CD4-positive, alpha-beta T cell (primary cell): ENCODE measurements around the gene TLL1. TPM values are rescaled to one million over a fixed set of nuclear protein-coding genes. Genes with fewer than 3 reads are reported as not detected.

Experiments used
- ATAC-seq: fragments of 200-7000 bp; cut with Tn5 transposase; one replicate; pipeline ENCODE4 v1.10.0; 2022; ENCODE audit warnings: mild to moderate bottlenecking; ENCODE audit not compliant: poor library complexity
- CTCF ChIA-PET: fragments of 350-600 bp; sonication (Branson Sonifier 250); formaldehyde crosslinking; loops from one replicate; lab custom pipeline; 2021; ENCODE audit warnings: antibody characterized with exemption, inconsistent platforms; lab: Charles Lee
- POLR2A ChIA-PET: fragments of 350-600 bp; sonication (Branson Sonifier 250); formaldehyde crosslinking; loops from one replicate; lab custom pipeline; 2021; ENCODE audit warnings: antibody characterized with exemption, inconsistent platforms; lab: Charles Lee
- DNase-seq, 14 experiments: peaks; one replicate each; pipeline ENCODE4 v3.0.0-alpha.2; 2013 to 2020; ENCODE audit warnings: mixed read lengths in 2 of 14
- H3K27ac ChIP-seq, 2 donors: one replicate each; pipeline versions ENCODE4 v1.5.1 to v1.7.0; 2013; ENCODE audit warnings: low read length in 2 of 2, low read depth in 1 of 2, mild to moderate bottlenecking in 1 of 2
- H3K27me3 ChIP-seq, 2 experiments: 1 replicate in 1 of 2; 2 replicates in 1 of 2; pipeline versions ENCODE4 v1.6.1 to v1.7.0; 2013; ENCODE audit warnings: low read length in 2 of 2, control low read depth in 1 of 2, mild to moderate bottlenecking in 1 of 2, moderate library complexity in 1 of 2; ENCODE audit not compliant: insufficient read depth in 2 of 2, control insufficient read depth in 1 of 2
- H3K36me3 ChIP-seq: one replicate; pipeline ENCODE4 v1.6.1; 2013; ENCODE audit warnings: low read length, control low read depth; ENCODE audit not compliant: insufficient read depth
- H3K4me1 ChIP-seq: one replicate; pipeline ENCODE4 v1.6.1; 2013; ENCODE audit warnings: low read length, control low read depth; ENCODE audit not compliant: insufficient read depth
- H3K4me3 ChIP-seq: one replicate; pipeline ENCODE4 v1.5.1; 2013; ENCODE audit warnings: mild to moderate bottlenecking, low read length, moderate library complexity
- H3K9me3 ChIP-seq, 2 experiments: 1 replicate in 1 of 2; 2 replicates in 1 of 2; pipeline versions ENCODE4 v1.6.1 to v1.7.0; 2013; ENCODE audit warnings: low read length in 2 of 2, mild to moderate bottlenecking in 2 of 2, control low read depth in 1 of 2, moderate library complexity in 1 of 2; ENCODE audit not compliant: control insufficient read depth in 1 of 2, insufficient read depth in 1 of 2
- H3K27ac Mint-ChIP-seq: one replicate; pipeline ENCODE4 v1.8.0; 2020; ENCODE audit warnings: mixed read lengths
- H3K27me3 Mint-ChIP-seq: one replicate; pipeline ENCODE4 v1.8.0; 2021; ENCODE audit warnings: mixed read lengths
- H3K36me3 Mint-ChIP-seq: one replicate; pipeline ENCODE4 v1.8.0; 2021; ENCODE audit warnings: low read depth, mixed read lengths
- H3K4me1 Mint-ChIP-seq: one replicate; pipeline ENCODE4 v1.8.0; 2021; ENCODE audit warnings: low read depth, mixed read lengths
- H3K4me3 Mint-ChIP-seq: one replicate; pipeline ENCODE4 v1.8.0; 2020; ENCODE audit warnings: mild to moderate bottlenecking, mixed read lengths
- H3K9me3 Mint-ChIP-seq: one replicate; pipeline ENCODE4 v1.8.0; 2020; ENCODE audit warnings: mixed read lengths
- CTCF ChIP-seq: fragments of 200-600 bp; IDR thresholded peaks from one replicate; pipeline ENCODE4 v1.8.0; 2022; ENCODE audit warnings: antibody characterized with exemption, mild to moderate bottlenecking
- intact Hi-C, 2 experiments: fragments of 100-400 bp; cut with DNase I in 1 of 2; cut with micrococcal nuclease in 1 of 2; formaldehyde crosslinking; loops; one replicate each; pipeline versions ENCODE4 v1.15.1 to v1.9.0; 2023 to 2025; cut with DNase I, micrococcal nuclease
- total RNA-seq, 174 experiments: library from RNA in 2 of 174; stranded (reverse) in 2 of 174; gene quantifications; one replicate each; pipeline ENCODE4 v1.2.3 and lab custom pipeline; 2021 to 2026

TLL1 gene
- total RNA-seq, 2 experiments from 2014 or later = not detected

DNA sequence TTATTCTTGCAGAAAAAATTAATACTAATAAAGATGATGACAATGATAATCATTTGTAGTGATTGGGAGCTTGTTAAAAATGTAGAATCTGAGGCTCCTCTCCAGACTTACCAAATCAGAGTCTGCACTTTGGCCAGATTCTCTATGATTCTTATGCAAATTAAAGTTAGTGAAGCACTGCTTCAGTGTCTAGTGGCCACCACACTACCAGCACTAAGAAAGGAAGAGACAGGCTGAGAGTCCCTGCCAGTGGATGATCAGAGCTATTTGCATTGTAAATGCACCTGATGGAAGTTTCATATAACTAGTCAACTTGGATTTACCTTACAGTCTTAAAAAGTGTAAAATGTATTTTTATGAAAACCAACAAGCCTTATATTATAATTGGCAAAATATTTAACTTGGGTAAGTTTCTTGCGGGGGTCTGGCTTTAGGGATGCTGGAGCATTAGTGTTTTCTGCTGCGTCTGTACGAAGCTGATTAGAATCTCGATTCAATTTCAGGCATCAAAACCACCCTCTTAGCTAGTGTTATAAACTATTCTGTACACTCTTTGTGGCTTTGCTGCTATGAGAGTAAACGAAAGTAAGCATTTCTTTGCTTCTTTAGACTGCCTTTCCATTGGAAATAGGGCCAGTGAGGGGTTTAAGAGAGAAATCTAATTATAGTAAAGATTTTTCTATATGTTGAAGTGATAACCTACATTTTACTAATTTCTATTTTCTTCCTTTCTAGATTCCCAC lies 114.1 kb downstream of the TLL1 start:
- ATAC-seq (no peak), DNase-seq (no peak)
- no peaks in the 10 kb centered on the region for H3K4me1 Mint-ChIP-seq
- no peak overlapping the region for H3K27ac Mint-ChIP-seq
- intact Hi-C loops = no loop called here
- peaks cover 2% of the 10 kb centered on the region for H3K9me3 Mint-ChIP-seq
- no peaks in the 10 kb centered on the region for H3K27me3 ChIP-seq
- ChIA-PET POLR2A (no interaction called here), CTCF (no interaction called here)
- H3K4me3 ChIP-seq = no peak overlapping the region
- TF ChIP-seq CTCF = no peak
- H3K27ac ChIP-seq = no peak overlapping the region
- no peaks in the 10 kb centered on the region for H3K27me3 Mint-ChIP-seq
- H3K4me3 Mint-ChIP-seq = no peak overlapping the region
- no peaks in the 10 kb centered on the region for H3K36me3 Mint-ChIP-seq
- no peaks in the 10 kb centered on the region for H3K4me1 ChIP-seq
- H3K9me3 ChIP-seq = no peaks in the 10 kb centered on the region
- H3K36me3 ChIP-seq = no peaks in the 10 kb centered on the region

GRCh38 chr4:165991325-165992180 lies 118.5 kb downstream of the TLL1 start:
- no peaks in the 10 kb centered on the region for H3K9me3 ChIP-seq
- H3K36me3 ChIP-seq = no peaks in the 10 kb centered on the region
- Mint-ChIP-seq H3K36me3 (no peaks in the 10 kb centered on the region), H3K4me1 (no peaks in the 10 kb centered on the region), H3K27me3 (no peaks in the 10 kb centered on the region), H3K9me3 (no peaks in the 10 kb centered on the region), H3K27ac (no peak overlapping the region), H3K4me3 (no peak overlapping the region)
- H3K4me1 ChIP-seq = no peaks in the 10 kb centered on the region
- ATAC-seq (no peak), DNase-seq (no peak)
- H3K27me3 ChIP-seq = no peaks in the 10 kb centered on the region
- intact Hi-C loops = no loop called here
- TF ChIP-seq CTCF = no peak
- ChIA-PET CTCF (no interaction called here), POLR2A (no interaction called here)
- no peak overlapping the region for H3K27ac ChIP-seq
- H3K4me3 ChIP-seq = no peak overlapping the region

- intact Hi-C loops = no loop called here
- Histone ChIP-seq H3K9me3 (no peaks in the 10 kb centered on the region), H3K4me1 (no peaks in the 10 kb centered on the region), H3K36me3 (no peaks in the 10 kb centered on the region), H3K27me3 (no peaks in the 10 kb centered on the region), H3K27ac (no peak overlapping the region), H3K4me3 (no peak overlapping the region)
- DNase-seq (no peak), ATAC-seq (no peak)
- H3K27me3 Mint-ChIP-seq = no peaks in the 10 kb centered on the region
- POLR2A ChIA-PET = no interaction called here
- no peak for TF ChIP-seq CTCF
- CTCF ChIA-PET = no interaction called here
- H3K4me1 Mint-ChIP-seq = no peaks in the 10 kb centered on the region
- no peak overlapping the region for H3K27ac Mint-ChIP-seq
- H3K4me3 Mint-ChIP-seq = no peak overlapping the region
- no peaks in the 10 kb centered on the region for H3K36me3 Mint-ChIP-seq
- H3K9me3 Mint-ChIP-seq = no peaks in the 10 kb centered on the region
Observed at GRCh38 chr4:165992283-165992682, 119.2 kb downstream of the TLL1 start.
